Thymus (tissue), 14 donors: ENCODE data around the gene JRKL. TPM values are rescaled to one million over a fixed set of nuclear protein-coding genes. Genes with fewer than 3 reads are reported as not detected.

Experiments
- DNase-seq, 9 donors: peaks; one replicate each; pipeline ENCODE4 v3.0.0-alpha.2; 2013; ENCODE audit warnings: low spot score in 9 of 9, low read depth in 6 of 9, missing footprints in 1 of 9
- H3K27ac ChIP-seq, 2 donors: one replicate each; pipeline ENCODE4 v1.5.1; 2013; ENCODE audit warnings: control low read depth in 1 of 2, low read depth in 1 of 2, low read length in 1 of 2, mild to moderate bottlenecking in 1 of 2, moderate library complexity in 1 of 2
- H3K27me3 ChIP-seq, 2 donors: one replicate each; pipeline ENCODE4 v1.5.1; 2013; ENCODE audit warnings: low read length in 1 of 2; ENCODE audit not compliant: control insufficient read depth in 2 of 2, insufficient read depth in 1 of 2
- H3K36me3 ChIP-seq, 2 donors: one replicate each; pipeline ENCODE4 v1.5.1; 2013; ENCODE audit warnings: low read length in 1 of 2, mild to moderate bottlenecking in 1 of 2, moderate library complexity in 1 of 2; ENCODE audit not compliant: control insufficient read depth in 2 of 2, insufficient read depth in 2 of 2
- H3K4me1 ChIP-seq, 2 donors: one replicate each; pipeline ENCODE4 v1.5.1; 2013; ENCODE audit warnings: low read length in 2 of 2; ENCODE audit not compliant: control insufficient read depth in 2 of 2, insufficient read depth in 2 of 2
- H3K4me3 ChIP-seq, 2 donors: one replicate each; pipeline ENCODE4 v1.5.1; 2013; ENCODE audit warnings: low read length in 2 of 2, control low read depth in 1 of 2, mild to moderate bottlenecking in 1 of 2
- H3K9me3 ChIP-seq, 2 donors: one replicate each; pipeline ENCODE4 v1.5.1; 2013; ENCODE audit warnings: low read length in 1 of 2, mild to moderate bottlenecking in 1 of 2; ENCODE audit not compliant: control insufficient read depth in 2 of 2, insufficient read depth in 1 of 2
- WGBS: extraction: QIAGEN DNeasy Blood & Tissue Kit; methylation state at CpG from one replicate; pipeline ENCODE4 v1.1.7; 2013; 5-methylcytosine and 5-hydroxymethylcytosine counted together
- long read RNA-seq, 10 donors: transcript quantifications; one replicate each; lab custom pipeline, GENCODE V29; 2026
- polyA plus RNA-seq: library from polyadenylated mRNA; stranded (reverse); fragments of 200-250 nt; gene quantifications from one replicate; pipeline ENCODE4 v1.2.3, GENCODE V29; 2013
- total RNA-seq: library from RNA; stranded (reverse); fragments of 120-200 nt; gene quantifications from one replicate; pipeline ENCODE4 v1.2.4, GENCODE V29; 2013
- donor health status: healthy.

The JRKL gene
- total RNA-seq (7.6 TPM), polyA plus RNA-seq (12.7 TPM)
- long read RNA-seq, donor 1 = 0 reads
- long read RNA-seq, donor 2 = 0 reads
- long read RNA-seq, donor 3, partial matches to known transcripts = 0 of 1 reads
- long read RNA-seq, donor 3, other reads (novel, unspliced or antisense) = 0 of 1 reads
- long read RNA-seq, donor 4 = 0 reads
- long read RNA-seq, donor 5, partial matches to known transcripts = 0 of 3 reads
- long read RNA-seq, donor 5, other reads (novel, unspliced or antisense) = 0 of 3 reads
- long read RNA-seq, donor 6, partial matches to known transcripts = 0 of 1 reads
- long read RNA-seq, donor 6, other reads (novel, unspliced or antisense) = 0 of 1 reads
- long read RNA-seq, donor 7 = 0 reads
- long read RNA-seq, donor 8, partial matches to known transcripts = 0 of 1 reads
- long read RNA-seq, donor 8, other reads (novel, unspliced or antisense) = 0 of 1 reads
- long read RNA-seq, donor 9, partial matches to known transcripts = 0 of 2 reads
- long read RNA-seq, donor 9, other reads (novel, unspliced or antisense) = 0 of 2 reads
- long read RNA-seq, donor 10, partial matches to known transcripts = 0 of 3 reads
- long read RNA-seq, donor 10, other reads (novel, unspliced or antisense) = 0 of 3 reads

DNA sequence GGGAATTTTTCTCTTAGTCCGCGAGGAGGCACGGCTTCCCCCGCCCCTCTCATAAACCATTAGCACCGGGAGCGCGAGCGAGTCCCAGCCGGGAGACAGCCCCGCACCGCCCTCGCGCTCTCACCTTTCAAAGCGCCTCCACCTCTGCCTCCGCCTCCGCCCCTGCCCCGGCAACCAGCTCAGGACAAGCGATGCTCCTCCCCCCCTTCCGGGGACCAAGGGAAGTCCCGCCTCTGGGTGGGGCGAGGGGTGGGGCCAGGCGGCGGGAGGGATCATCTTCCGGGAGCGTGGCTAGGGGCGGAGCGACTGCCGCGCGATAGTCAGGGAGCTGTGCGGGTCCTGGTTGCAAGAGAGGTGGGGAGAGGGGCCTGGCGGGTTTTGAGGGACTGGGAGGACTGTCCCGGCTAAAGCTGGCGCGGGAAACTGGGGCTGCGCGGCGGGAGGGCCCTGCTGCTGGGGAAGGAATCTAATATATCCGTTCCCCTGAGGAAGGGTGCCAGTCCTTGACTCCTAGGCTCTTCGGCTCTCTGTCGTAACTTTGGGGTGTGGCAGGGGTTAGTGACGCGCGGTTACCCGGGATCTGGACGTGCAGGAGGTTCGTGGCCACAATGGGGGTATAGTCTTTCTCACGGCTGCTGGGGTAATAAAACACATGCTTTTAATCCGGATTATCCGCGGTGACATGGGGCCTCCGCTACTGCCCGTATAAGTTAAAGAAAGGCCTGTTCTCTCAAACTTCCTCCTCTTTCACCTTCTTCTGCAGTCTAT is at the start of gene JRKL, which contains the start of gene CCDC82:
Gene JRKL, plus strand, starts transcription at position 294 of the 768 bp plus-strand sequence. CDS start 637 bp downstream, outside the sequence.
Gene CCDC82, minus strand, starts transcription at position 193 of the 768 bp plus-strand sequence. CDS start 5,165 bp downstream, outside the sequence.
- H3K4me3 ChIP-seq = peak within 1 kb of the TSS; percentile 74 to 90
- H3K36me3 ChIP-seq = peaks cover 0 to 4% of the 10 kb centered on the region in 2 donors
- H3K4me1 ChIP-seq = peaks cover 4 to 5% of the 10 kb centered on the region in 2 donors
- DNase-seq = peak; percentile 74 to 98 (median 95)
- no peaks in the 10 kb centered on the region for H3K27me3 ChIP-seq
- H3K9me3 ChIP-seq = no peaks in the 10 kb centered on the region
- under 1% methylated on average over 53 of the region's 53 CpGs for WGBS
- peak within 1 kb of the TSS; percentile 86 to 87 for H3K27ac ChIP-seq

GRCh38 chr11:96340555-96340885 is 49.3 kb upstream of the JRKL start:
- H3K27ac ChIP-seq = peak overlapping the region in 1 of 2 donors; percentile 78
- no peaks in the 10 kb centered on the region for H3K27me3 ChIP-seq
- H3K4me3 ChIP-seq = peak overlapping the region; percentile 27 to 96
- no peaks in the 10 kb centered on the region for H3K9me3 ChIP-seq
- WGBS = 87% methylated on average over 4 of the region's 4 CpGs
- peaks cover 0 to 3% of the 10 kb centered on the region in 2 donors for H3K36me3 ChIP-seq
- peaks cover 33 to 41% of the 10 kb centered on the region in 2 donors for H3K4me1 ChIP-seq
- DNase-seq = peak in 1 of 9 donors; percentile 5

- H3K36me3 ChIP-seq = peaks cover 0 to 3% of the 10 kb centered on the region in 2 donors
- H3K9me3 ChIP-seq = no peaks in the 10 kb centered on the region
- H3K4me3 ChIP-seq = peak overlapping the region; percentile 83 to 96
- no peaks in the 10 kb centered on the region for H3K27me3 ChIP-seq
- H3K27ac ChIP-seq = peak overlapping the region; percentile 53 to 78
- 49% methylated on average over 26 of the region's 26 CpGs for WGBS
- H3K4me1 ChIP-seq = peaks cover 31 to 41% of the 10 kb centered on the region in 2 donors
- peak in 3 of 9 donors; percentile 27 to 60 (median 31) for DNase-seq
Measured at GRCh38 chr11:96341211-96342013, 48.4 kb upstream of the JRKL start.

DNA sequence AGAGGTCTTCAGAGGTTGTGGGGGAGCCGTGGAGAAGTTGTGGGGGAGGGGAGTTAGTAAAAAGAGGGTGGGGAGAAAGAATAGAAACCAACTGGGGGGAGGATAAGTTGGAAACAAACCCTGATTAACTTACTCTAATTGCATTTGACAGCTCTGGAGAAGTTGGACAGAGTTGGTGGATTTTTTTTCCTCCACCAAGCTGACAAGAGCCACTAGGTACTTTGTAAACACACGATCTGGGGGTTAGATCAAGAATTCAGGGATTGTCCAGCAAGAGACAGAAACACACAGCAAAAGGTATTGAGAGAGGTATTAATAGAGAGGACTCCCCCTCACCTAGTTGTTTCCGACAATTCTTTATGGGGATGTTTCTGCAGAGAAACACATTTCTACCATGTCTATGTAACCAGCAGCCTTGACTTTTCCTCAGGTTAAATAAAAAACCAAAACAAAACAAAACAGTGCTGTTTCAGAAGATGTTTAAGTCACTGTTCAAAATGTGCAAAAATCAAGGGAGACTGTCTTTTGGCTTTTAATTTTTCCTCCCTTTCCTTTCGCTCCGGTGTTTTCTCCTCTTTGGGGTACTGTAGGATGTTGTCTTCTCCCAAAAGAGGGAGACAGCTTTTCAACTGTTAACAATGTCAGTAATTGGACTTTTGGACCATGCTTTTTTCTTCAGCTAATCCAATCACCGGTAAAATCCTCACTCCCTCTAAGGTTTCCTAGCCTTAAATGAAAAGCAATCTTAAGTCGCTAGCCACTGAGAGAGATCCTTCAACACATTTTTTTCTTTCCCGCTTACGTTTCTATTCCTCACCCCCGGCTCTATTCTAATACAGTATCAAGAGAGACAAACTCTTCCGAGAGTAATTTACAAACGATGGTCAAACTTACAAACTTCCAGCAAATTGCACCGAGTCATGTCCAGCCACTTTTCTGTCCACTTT is 47.5 kb upstream of the JRKL start:
- H3K4me1 ChIP-seq = peaks cover 29 to 41% of the 10 kb centered on the region in 2 donors

DNA sequence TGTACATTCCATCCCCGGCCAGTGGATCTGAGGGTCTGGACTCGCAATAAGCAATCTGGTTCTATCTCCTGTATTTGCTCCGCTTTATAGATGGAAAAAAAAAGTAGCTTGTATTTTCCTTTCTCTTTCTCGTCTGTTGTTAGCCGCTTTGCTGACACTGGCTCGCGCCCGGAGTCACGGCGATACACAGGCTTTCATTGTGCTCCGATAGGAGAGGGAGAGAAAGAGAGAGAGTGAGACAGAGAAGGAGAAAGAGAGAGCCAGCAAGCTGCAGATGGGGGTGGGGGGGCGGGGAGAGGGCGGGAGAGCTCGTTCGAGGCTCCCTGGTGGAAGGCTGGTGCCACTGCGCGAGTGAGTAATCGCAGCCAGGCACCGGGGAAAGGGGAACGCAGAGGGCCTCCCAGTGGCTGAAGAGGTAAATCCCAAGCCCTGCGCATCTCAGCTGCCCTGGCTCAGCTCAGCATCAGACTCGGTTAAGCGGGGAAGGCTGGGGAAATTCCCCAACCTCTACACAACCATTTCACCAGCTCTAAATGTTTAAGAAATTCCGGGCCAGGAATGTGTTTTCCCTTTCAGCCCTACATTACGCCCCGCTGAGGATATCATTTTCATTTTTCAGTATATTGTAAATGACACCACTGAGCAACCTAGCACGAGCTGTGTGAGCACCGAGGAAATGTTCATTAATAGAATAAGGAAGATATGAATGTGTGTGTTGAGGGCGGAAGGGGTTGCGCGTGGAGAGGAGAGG is 46.7 kb upstream of the JRKL start, which contains the start of gene MAML2:
Gene MAML2, minus strand, starts transcription at position 235 of the 751 bp plus-strand sequence. CDS start 1,300 bp downstream, outside the sequence.
- no peaks in the 10 kb centered on the region for H3K9me3 ChIP-seq
- peak within 1 kb of the TSS; percentile 83 to 96 for H3K4me3 ChIP-seq
- WGBS = 11% methylated on average over 31 of the region's 31 CpGs
- peaks cover 20 to 39% of the 10 kb centered on the region in 2 donors for H3K4me1 ChIP-seq
- peaks cover 0 to 3% of the 10 kb centered on the region in 2 donors for H3K36me3 ChIP-seq
- H3K27ac ChIP-seq = peak within 1 kb of the TSS; percentile 78 to 84
- DNase-seq = peak; percentile 68 to 94 (median 82)
- H3K27me3 ChIP-seq = no peaks in the 10 kb centered on the region

More for the DNA sequence above, 47.5 kb upstream of the JRKL start:
- H3K4me3 ChIP-seq = peak overlapping the region; percentile 83 to 96
- no peaks in the 10 kb centered on the region for H3K27me3 ChIP-seq
- DNase-seq = peak in 2 of 9 donors; percentile 18 to 23
- H3K36me3 ChIP-seq = peaks cover 0 to 3% of the 10 kb centered on the region in 2 donors
- no peaks in the 10 kb centered on the region for H3K9me3 ChIP-seq
- 3% methylated on average over 13 of the region's 13 CpGs for WGBS
- H3K27ac ChIP-seq = peak overlapping the region; percentile 78 to 84

DNA sequence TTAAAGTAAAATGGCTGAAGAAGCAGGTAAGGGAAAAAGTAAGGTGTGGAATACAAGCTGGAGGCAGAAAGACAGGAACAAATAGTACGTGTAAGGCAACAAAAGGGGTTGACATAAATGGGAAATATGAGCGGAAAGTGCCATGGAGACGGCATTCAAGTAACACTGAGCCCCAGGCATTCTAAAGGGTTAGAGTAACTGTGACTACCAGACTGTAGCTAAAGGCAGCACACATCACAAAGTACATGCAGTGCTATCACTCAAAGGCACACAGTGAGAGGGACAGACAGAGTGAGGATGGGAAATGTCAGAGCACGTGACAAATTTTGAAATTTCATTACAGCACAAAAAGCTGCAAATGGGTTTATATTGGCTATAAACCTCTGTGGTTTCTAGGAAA is 33.0 kb upstream of the JRKL start:
- no peak for DNase-seq
- no peak overlapping the region for H3K4me3 ChIP-seq
- peaks cover 7 to 30% of the 10 kb centered on the region in 2 donors for H3K36me3 ChIP-seq
- 98% methylated on average over 4 of the region's 4 CpGs for WGBS
- no peak overlapping the region for H3K27ac ChIP-seq
- H3K4me1 ChIP-seq = no peaks in the 10 kb centered on the region
- H3K27me3 ChIP-seq = no peaks in the 10 kb centered on the region
- no peaks in the 10 kb centered on the region for H3K9me3 ChIP-seq

DNA sequence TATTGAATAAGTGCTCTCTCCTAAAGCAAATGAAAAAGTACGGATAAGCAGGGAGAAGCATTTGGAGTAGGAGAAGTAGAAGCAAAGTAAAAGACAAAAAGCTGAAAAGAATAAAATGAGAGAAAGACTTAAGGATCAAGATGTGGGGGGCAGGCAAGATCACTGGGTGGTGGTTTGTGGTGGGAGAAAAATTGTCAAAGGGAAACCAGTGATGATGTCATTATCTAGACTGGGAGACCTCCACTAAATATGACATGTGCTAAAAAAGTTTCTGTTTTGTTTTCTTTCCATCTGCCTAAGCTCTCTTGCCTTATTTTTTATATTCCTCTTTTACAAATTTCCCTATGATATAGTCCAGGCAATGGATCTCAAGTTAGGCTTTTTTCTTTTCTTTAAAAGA is 32.0 kb upstream of the JRKL start:
- no peak overlapping the region for H3K27ac ChIP-seq
- H3K4me1 ChIP-seq = no peaks in the 10 kb centered on the region
- peaks cover 7 to 30% of the 10 kb centered on the region in 2 donors for H3K36me3 ChIP-seq
- H3K9me3 ChIP-seq = no peaks in the 10 kb centered on the region
- peak in 1 of 9 donors; percentile 12 for DNase-seq
- H3K27me3 ChIP-seq = no peaks in the 10 kb centered on the region
- WGBS = 100% methylated on average over 1 of the region's 1 CpG
- no peak overlapping the region for H3K4me3 ChIP-seq
